Heart left ventricle (tissue), 16 donors: ENCODE measurements around the gene ASMTL. TPM values are rescaled to one million over a fixed set of nuclear protein-coding genes. Genes with fewer than 3 reads are reported as not detected.
A peak's percentile ranks its signal among the peaks of the same experiment; 100 is the strongest.

ENCODE experiments used
- ATAC-seq, 4 donors: fragments of 200-7000 bp; cut with Tn5 transposase; one replicate each; pipeline ENCODE4 v1.9.1; 2020 to 2022; ENCODE audit warnings: moderate library complexity in 4 of 4, mild to moderate bottlenecking in 3 of 4, moderate number of reproducible peaks in 1 of 4
- DNase-seq, 5 donors: peaks; one replicate each; pipeline ENCODE4 v3.0.0-alpha.2; 2020
- H3K27ac ChIP-seq, 12 donors: fragments of 200-600 bp; sonication (generic) in 4 of 12; one replicate each; pipeline versions ENCODE4 v1.5.0 to v1.8.0; 2016 to 2022; ENCODE audit warnings: mild to moderate bottlenecking in 2 of 12
- H3K27me3 ChIP-seq, 9 donors: fragments of 200-600 bp; sonication (generic) in 2 of 9; one replicate each; pipeline versions ENCODE4 v1.5.1 to v1.8.0; 2016 to 2022; ENCODE audit warnings: mild to moderate bottlenecking in 3 of 9
- H3K36me3 ChIP-seq, 9 donors: fragments of 200-600 bp; sonication (generic) in 2 of 9; one replicate each; pipeline versions ENCODE4 v1.5.0 to v1.8.0; 2018 to 2022; ENCODE audit warnings: mild to moderate bottlenecking in 2 of 9
- H3K4me1 ChIP-seq, 12 donors: fragments of 200-600 bp; sonication (generic) in 4 of 12; one replicate each; pipeline versions ENCODE4 v1.5.0 to v1.8.0; 2016 to 2022; ENCODE audit warnings: mild to moderate bottlenecking in 3 of 12
- H3K4me3 ChIP-seq, 12 donors: fragments of 200-600 bp; sonication (generic) in 4 of 12; one replicate each; pipeline versions ENCODE4 v1.5.0 to v1.8.0; 2017 to 2022; ENCODE audit warnings: mild to moderate bottlenecking in 9 of 12, moderate library complexity in 4 of 12
- H3K9me3 ChIP-seq, 12 donors: fragments of 200-600 bp; sonication (generic) in 4 of 12; one replicate each; pipeline versions ENCODE4 v1.5.0 to v1.8.0; 2016 to 2022; ENCODE audit warnings: mild to moderate bottlenecking in 1 of 12
- CTCF ChIP-seq, 12 donors: fragments of 200-600 bp; sonication (generic) in 4 of 12; IDR thresholded peaks; one replicate each; pipeline versions ENCODE4 v1.5.0 to v1.8.0; 2018 to 2022; ENCODE audit warnings: antibody characterized with exemption in 12 of 12, mild to moderate bottlenecking in 5 of 12
- POLR2A ChIP-seq, 2 donors: fragments of 450-650 bp; IDR thresholded peaks; one replicate each; pipeline ENCODE4 v1.6.1; 2017; ENCODE audit warnings: antibody characterized with exemption in 2 of 2, mild to moderate bottlenecking in 2 of 2, moderate library complexity in 2 of 2
- WGBS, 4 donors: extraction: QIAGEN DNeasy Blood & Tissue Kit in 2 of 4; methylation state at CpG; one replicate each; pipeline versions ENCODE4 v1.1.5 to v1.1.7; 2013 to 2018; 5-methylcytosine and 5-hydroxymethylcytosine counted together
- intact Hi-C, 10 donors: fragments of 100-400 bp; cut with DNase I; formaldehyde crosslinking; loops; one replicate each; pipeline versions ENCODE4 v1.11.1 to v1.14.2; 2022
- polyA plus RNA-seq, 2 donors: library from polyadenylated mRNA; stranded (reverse); fragments of 200-250 nt; gene quantifications; one replicate each; pipeline ENCODE4 v1.2.3, GENCODE V29; 2013
- total RNA-seq, 9 donors: library from RNA; depleted of rRNA in 2 of 9; stranded (reverse); fragments of >200 nt in 2 of 9; fragmentation: NEBNext Ultra II Directional in 3 of 9; extraction: Animal tissue kit (Norgen Biotek cat#: 25700) in 3 of 9; gene quantifications; one replicate each; pipeline versions ENCODE4 v1.1.0 to v1.2.4, GENCODE V29; 2016 to 2023
- donor health status: ischemic (EF 13 %, LVEDD 7.1; RV severe dilation, severe dysfunction).
- donor health status: healthy with polysubstance abuse.
- donor health status: DM: no; HTN: yes; CAD: no.
- donor health status: DM: no; HTN: no; CAD: no.
- donor health status: ischemic (EF 25% LVEDD 6.9; RV normal size, moderate dysfunction).
- donor health status: ischemic (EF 25% LVEDD 5.7; RV mildly dilated, moderate dysfunction).
- donor health status: healthy.
- donor health status: DM: yes; HTN: yes; CAD: no.
- donor health status: ischemic (EF 35%, LVEDD 5.7; RV mildly dilated, moderate dysfunction).
- donor health status: nonischemic (EF 11% LVEDD 7.7; RV severe dilation, severe dysfunction).
- donor health status: DM: yes; HTN: yes; CAD: no.
- donor health status: PGD.
- donor health status: ischemic (EF 29% LVEDD 5.4; RV normal size, mild dysfunction).
- donor health status: nonischemic (EF 23%, LVEDD 6.1; RV moderate dilation, normal function).

Gene ASMTL
- total and polyA plus RNA-seq, 11 donors = 20.2 to 44.6 (median 29.1) TPM

GRCh38 chrX:1390621-1391369 lies 61.9 kb downstream of the ASMTL start:
- peak overlapping the region; percentile 97 to 100 (median 99) for H3K27ac ChIP-seq
- ATAC-seq (no peak), DNase-seq (peak in 4 of 5 donors; percentile 13 to 54 (median 46))
- 42 to 47% (median 42%) methylated on average over 30 of the region's 30 CpGs for WGBS, 4 donors
- H3K9me3 ChIP-seq = no peaks in the 10 kb centered on the region
- H3K4me1 ChIP-seq = peaks cover 4 to 58% (median 45%) of the 10 kb centered on the region in 12 donors
- no peaks in the 10 kb centered on the region for H3K27me3 ChIP-seq
- H3K36me3 ChIP-seq = peaks cover 2 to 52% (median 51%) of the 10 kb centered on the region in 9 donors
- intact Hi-C loops = loop anchor here in 5 of 10 donors (5.0 to 10.0 kb wide), 5 partner anchors 54 to 202 kb away; partner anchors contain the start of genes ASMTL (in 2 of the 5) and AKAP17A (in 1 of the 5)
- H3K4me3 ChIP-seq = peak overlapping the region; percentile 78 to 100 (median 95)
- no peak for TF ChIP-seq CTCF (IDR thresholded peaks at IDR 0.05)
- no peak for TF ChIP-seq POLR2A (IDR thresholded peaks at IDR 0.05)

GRCh38 chrX:1389993-1390285 lies 62.8 kb downstream of the ASMTL start:
- intact Hi-C loops = loop anchor here in 5 of 10 donors (5.0 to 10.0 kb wide), 5 partner anchors 55 to 202 kb away; partner anchors contain the start of genes ASMTL (in 2 of the 5) and AKAP17A (in 1 of the 5)
- peak in 1 of 5 donors; percentile 18 for DNase-seq
- no peak overlapping the region for H3K27ac ChIP-seq

GRCh38 chrX:1389181-1389992 lies 63.3 kb downstream of the ASMTL start:
- H3K27me3 ChIP-seq = no peaks in the 10 kb centered on the region
- intact Hi-C loops = no loop called here
- peaks cover 2 to 67% (median 65%) of the 10 kb centered on the region in 9 donors for H3K36me3 ChIP-seq
- peak in 3 of 5 donors; percentile 17 to 54 (median 25) for DNase-seq
- no peaks in the 10 kb centered on the region for H3K9me3 ChIP-seq
- no peak for TF ChIP-seq POLR2A (IDR thresholded peaks at IDR 0.05)
- no peak for TF ChIP-seq CTCF (IDR thresholded peaks at IDR 0.05)
- peaks cover 4 to 53% (median 45%) of the 10 kb centered on the region in 12 donors for H3K4me1 ChIP-seq
- H3K27ac ChIP-seq = no peak overlapping the region
- peak overlapping the region in 1 of 12 donors; percentile 100 for H3K4me3 ChIP-seq
- 86 to 89% (median 87%) methylated on average over 37 to 51 of the region's 51 CpGs for WGBS, 4 donors
- no peak for ATAC-seq

More at GRCh38 chrX:1389993-1390285, 62.8 kb downstream of the ASMTL start:
- Histone ChIP-seq H3K36me3 (peaks cover 2 to 61% (median 60%) of the 10 kb centered on the region in 9 donors), H3K9me3 (no peaks in the 10 kb centered on the region), H3K4me1 (peaks cover 4 to 58% (median 45%) of the 10 kb centered on the region in 12 donors), H3K27me3 (no peaks in the 10 kb centered on the region), H3K4me3 (peak overlapping the region in 6 of 12 donors; percentile 78 to 100 (median 94))
- no peak for TF ChIP-seq POLR2A (IDR thresholded peaks at IDR 0.05)
- TF ChIP-seq CTCF (IDR thresholded peaks at IDR 0.05) = no peak
- no peak for ATAC-seq
- WGBS, 4 donors = 86 to 89% (median 88%) methylated on average over 10 of the region's 10 CpGs

- DNase-seq = peak in 1 of 5 donors; percentile 24
- intact Hi-C loops = no loop called here
- H3K36me3 ChIP-seq = peaks cover 2 to 73% (median 71%) of the 10 kb centered on the region in 9 donors
Observed at GRCh38 chrX:1388651-1389050, 64.1 kb downstream of the ASMTL start.

More at GRCh38 chrX:1388651-1389050, 64.1 kb downstream of the ASMTL start:
- TF ChIP-seq CTCF (IDR thresholded peaks at IDR 0.05) (no peak), POLR2A (IDR thresholded peaks at IDR 0.05) (no peak)
- Histone ChIP-seq H3K4me1 (peaks cover 4 to 48% (median 40%) of the 10 kb centered on the region in 12 donors), H3K27me3 (no peaks in the 10 kb centered on the region), H3K9me3 (no peaks in the 10 kb centered on the region), H3K27ac (peak overlapping the region in 1 of 12 donors; percentile 44), H3K4me3 (no peak overlapping the region)
- WGBS, 4 donors = 64 to 88% (median 80%) methylated on average over 4 of the region's 4 CpGs
- ATAC-seq = no peak
